B cell (primary cell): ENCODE results near the gene CNRIP1.

Source experiments
- EZH2 ChIP-seq: IDR thresholded peaks from 2 replicates; pipeline ENCODE4 v1.6.1; 2012; ENCODE audit warnings: borderline replicate concordance, low read depth, mild to moderate bottlenecking, moderate library complexity, low read length; ENCODE audit not compliant: insufficient read depth, poor library complexity, severe bottlenecking
- TF ChIP-seq, protein P1 (sequence below): fragments of 200-600 bp; IDR thresholded peaks from one replicate; pipeline ENCODE4 v1.8.0; 2022; ENCODE audit warnings: antibody characterized with exemption, mild to moderate bottlenecking

DNA sequence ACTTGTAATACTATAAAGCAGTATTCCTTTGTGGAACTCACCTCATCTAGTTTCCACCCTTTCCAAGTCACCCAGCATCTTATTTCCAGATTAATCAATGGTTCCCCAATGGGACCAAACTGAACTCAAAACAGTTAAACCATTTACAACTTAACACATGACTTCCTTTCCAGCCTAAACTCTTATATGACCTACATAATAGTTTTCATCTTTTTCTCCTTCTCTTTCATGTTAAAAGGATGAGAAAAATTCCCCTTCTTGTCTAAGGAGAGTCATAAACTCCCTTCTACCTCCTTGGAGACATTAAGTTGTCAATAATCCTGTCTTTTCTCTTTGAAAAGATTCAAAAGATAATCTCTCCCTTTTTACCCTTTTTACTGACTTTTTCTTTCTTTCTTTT lies 74.1 kb downstream of the CNRIP1 start:
- TF ChIP-seq, protein P1, sequence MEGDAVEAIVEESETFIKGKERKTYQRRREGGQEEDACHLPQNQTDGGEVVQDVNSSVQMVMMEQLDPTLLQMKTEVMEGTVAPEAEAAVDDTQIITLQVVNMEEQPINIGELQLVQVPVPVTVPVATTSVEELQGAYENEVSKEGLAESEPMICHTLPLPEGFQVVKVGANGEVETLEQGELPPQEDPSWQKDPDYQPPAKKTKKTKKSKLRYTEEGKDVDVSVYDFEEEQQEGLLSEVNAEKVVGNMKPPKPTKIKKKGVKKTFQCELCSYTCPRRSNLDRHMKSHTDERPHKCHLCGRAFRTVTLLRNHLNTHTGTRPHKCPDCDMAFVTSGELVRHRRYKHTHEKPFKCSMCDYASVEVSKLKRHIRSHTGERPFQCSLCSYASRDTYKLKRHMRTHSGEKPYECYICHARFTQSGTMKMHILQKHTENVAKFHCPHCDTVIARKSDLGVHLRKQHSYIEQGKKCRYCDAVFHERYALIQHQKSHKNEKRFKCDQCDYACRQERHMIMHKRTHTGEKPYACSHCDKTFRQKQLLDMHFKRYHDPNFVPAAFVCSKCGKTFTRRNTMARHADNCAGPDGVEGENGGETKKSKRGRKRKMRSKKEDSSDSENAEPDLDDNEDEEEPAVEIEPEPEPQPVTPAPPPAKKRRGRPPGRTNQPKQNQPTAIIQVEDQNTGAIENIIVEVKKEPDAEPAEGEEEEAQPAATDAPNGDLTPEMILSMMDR = no peak
- no peak for TF ChIP-seq EZH2
